GM18499 (cell line): Measurements from ENCODE around the gene CARD11.

Experiments used
- ATAC-seq: cut with Tn5 transposase; IDR thresholded peaks from one replicate; pipeline ENCODE4 v1.9.1; 2021; ENCODE audit warnings: moderate number of reproducible peaks; ENCODE audit not compliant: insufficient read depth, unreplicated experiment

Gene CARD11

GRCh38 chr7:2886900-2887299, 156.8 kb downstream of the CARD11 start:
- no peak for ATAC-seq

- no peak for ATAC-seq
Measured at GRCh38 chr7:2886391-2886790, 157.3 kb downstream of the CARD11 start.

- no peak for ATAC-seq
Measured at GRCh38 chr7:2884161-2884560, 159.5 kb downstream of the CARD11 start.

GRCh38 chr7:2883101-2883500, 160.6 kb downstream of the CARD11 start:
- ATAC-seq = no peak

GRCh38 chr7:2882111-2882510, 161.6 kb downstream of the CARD11 start:
- ATAC-seq = no peak

- no peak for ATAC-seq
Measured at GRCh38 chr7:2880874-2881533, 162.7 kb downstream of the CARD11 start.

GRCh38 chr7:2880051-2880450, 163.6 kb downstream of the CARD11 start:
- ATAC-seq = no peak

GRCh38 chr7:2879354-2879753, 164.3 kb downstream of the CARD11 start:
- no peak for ATAC-seq

GRCh38 chr7:2878306-2878705, 165.4 kb downstream of the CARD11 start:
- no peak for ATAC-seq

- no peak for ATAC-seq
Measured at GRCh38 chr7:2876031-2876731, 167.5 kb downstream of the CARD11 start.

GRCh38 chr7:2873686-2874551, 169.7 kb downstream of the CARD11 start:
- no peak for ATAC-seq

- ATAC-seq = no peak
Measured at GRCh38 chr7:2873146-2873545, 170.5 kb downstream of the CARD11 start.

- no peak for ATAC-seq
Measured at GRCh38 chr7:2872296-2872874, 171.3 kb downstream of the CARD11 start.

- no peak for ATAC-seq
Measured at GRCh38 chr7:2870471-2870931, 173.2 kb downstream of the CARD11 start.

- ATAC-seq = no peak
Measured at GRCh38 chr7:2869981-2870380, 173.7 kb downstream of the CARD11 start.

GRCh38 chr7:2866601-2867000, 177.1 kb downstream of the CARD11 start:
- ATAC-seq = no peak

- no peak for ATAC-seq
Measured at GRCh38 chr7:2864999-2865670, 178.5 kb downstream of the CARD11 start.

GRCh38 chr7:2864204-2864985, 179.3 kb downstream of the CARD11 start:
- ATAC-seq = no peak

GRCh38 chr7:2863461-2864066, 180.1 kb downstream of the CARD11 start:
- peak; percentile 90 for ATAC-seq
